CD4-positive, alpha-beta T cell treated with Interleukin-2 at 100 ng/mL for 4 hours (primary cell): ENCODE measurements around the gene TFAP2A.

ENCODE experiments used
- DNase-seq: peaks from one replicate; pipeline ENCODE4 v3.0.0-alpha.2; 2020; ENCODE audit warnings: low spot score

TFAP2A gene

DNA sequence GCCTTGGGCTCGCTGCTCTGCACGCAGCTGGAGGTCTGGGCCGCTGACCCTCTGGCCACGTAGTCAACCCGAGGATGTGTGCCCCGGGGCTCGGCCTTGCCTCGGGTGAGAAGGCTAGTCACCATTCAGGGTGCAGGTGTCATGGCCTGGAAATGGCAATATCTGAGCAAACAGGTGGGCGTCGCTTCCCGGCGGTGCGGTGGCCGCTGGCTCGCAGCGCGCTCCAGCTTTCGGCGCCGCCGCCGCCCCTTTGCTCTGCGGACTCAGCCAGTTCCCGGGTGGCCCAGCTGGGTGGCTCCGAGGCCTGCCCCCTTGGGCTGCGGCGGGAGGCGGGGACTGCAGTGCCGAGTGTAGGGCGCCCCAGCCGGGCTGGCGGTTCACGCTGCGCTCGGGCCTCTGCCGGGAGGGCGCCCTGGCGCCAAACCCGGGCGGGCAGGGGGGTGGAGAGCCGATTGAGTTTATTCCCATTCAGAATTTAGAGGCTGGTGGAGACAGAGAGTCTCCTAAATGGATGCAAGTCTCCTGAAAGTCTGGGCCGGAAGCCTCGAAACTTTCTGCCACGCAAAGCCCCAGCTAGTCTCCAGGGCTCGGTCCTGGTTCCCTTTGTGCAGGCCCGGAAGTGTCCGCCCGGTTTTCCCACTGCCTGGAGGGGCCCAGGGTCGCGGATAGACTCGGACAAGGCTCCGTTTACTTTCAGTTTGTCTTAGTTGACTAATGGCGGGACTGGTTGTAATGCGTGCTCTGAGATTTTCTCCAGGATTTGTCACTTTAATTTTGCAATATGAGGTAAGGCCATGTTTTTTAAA, 11.3 kb upstream of the TFAP2A start:
- DNase-seq = no peak

DNA sequence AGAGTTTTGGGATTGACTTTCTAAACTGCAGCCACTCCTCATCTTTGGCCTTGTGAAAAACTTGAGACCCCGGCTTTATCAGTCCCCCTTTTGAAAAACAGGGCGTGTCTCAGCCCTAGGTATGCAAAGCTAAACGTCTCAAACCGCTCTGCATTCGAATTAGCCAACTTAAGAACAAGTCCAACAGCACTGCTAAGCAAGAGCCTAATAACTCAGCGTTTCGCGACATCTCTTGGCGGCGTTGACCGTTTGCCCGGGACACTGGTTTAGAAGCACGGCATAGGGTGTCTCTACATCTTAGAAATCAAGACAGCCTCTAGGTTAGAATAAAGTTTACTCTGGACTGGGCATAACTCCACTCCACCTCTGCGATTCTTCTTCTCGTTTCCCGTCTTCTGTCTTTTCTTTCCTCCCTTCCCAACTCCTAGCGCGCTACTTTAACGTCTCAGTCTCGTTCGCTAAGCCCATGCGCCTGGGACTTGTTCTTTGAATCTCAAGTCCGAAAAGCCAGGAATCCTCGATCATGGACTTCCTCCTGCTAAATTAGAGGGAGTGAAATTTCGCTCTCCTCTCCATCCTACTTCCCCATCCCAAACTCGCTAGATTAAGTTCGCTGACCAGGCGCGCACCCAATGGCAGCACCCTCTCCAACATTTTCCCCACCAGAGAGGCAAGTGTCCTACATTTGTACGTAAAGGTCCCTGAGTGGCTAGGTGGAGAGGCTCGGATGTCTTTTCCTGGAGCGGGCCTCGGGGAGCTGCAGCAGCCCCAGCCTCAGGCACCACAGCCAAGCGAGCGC, 10.5 kb upstream of the TFAP2A start:
- no peak for DNase-seq

DNA sequence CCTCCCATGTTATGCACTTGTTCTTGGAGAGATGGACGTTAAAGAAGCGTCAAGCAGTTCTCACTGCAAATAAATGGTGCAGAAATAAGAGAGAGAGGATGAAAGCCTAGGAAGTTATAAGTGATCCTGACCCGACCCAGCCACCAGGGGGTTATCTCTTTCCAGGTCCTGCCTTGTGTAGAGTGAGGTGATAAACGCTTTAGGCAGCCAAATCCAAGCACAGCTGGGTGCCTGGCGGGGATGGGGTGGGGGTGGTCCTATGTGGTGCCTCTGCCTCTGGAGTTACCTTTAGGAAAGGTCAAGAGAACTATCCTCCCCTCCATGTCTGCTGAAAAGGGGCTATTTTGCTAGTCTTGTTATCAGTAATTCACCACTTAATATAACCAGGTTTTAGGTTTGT, 9.2 kb upstream of the TFAP2A start:
- no peak for DNase-seq

DNA sequence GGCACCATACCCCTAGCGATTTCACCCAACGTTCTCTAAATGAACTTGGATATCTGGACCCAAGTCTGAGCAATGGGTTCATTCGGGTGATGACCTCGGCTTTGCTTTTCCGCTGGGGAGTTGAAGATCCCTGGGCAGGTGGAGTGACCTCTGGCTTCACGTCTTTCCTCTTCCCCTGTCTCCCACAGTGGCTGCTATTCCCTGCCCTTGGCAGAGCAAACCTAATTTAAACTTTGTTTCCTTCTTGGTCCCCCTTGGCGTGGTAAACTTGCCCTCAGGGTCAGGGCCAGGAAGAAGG, 7.8 kb upstream of the TFAP2A start:
- no peak for DNase-seq

DNA sequence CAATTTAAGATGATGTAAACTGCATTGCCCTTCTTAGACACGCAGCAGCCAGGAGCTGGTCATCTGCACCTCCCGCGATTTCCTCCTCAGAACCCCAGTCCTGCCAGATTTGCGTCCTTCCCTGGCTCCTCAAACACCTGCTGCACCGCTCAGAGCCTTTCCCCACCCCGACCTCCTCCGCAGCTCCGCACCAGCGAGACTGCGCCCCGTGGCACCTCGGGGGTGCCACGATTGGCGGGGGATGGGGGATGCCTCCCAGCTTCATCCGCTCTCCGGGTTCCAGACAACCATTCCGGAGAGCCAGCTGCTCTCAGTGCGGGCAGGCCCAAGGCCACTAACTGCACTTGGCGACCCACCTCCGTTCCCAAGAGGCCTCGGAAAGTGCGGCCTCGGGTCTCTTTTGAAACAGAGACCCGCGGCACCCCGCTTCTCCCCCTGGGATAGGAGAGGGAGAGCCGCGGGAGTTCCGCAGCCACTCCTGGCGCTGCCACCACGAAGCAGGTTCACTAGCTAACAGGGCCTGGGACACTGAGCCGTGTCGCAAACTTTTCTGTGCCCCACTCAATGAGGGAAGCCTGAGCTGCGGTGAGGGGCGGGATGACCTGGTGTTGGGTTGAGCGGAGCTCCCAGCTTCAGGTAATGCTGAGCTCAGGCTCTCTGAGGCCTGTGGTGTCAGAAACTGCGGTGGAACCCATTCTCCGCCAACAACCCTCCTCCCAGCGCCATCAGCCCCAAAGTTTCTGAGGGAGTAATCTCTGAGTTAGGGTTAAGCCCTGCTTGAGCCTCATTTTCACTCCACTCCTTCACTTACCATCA, 7.3 kb upstream of the TFAP2A start:
- DNase-seq = no peak

DNA sequence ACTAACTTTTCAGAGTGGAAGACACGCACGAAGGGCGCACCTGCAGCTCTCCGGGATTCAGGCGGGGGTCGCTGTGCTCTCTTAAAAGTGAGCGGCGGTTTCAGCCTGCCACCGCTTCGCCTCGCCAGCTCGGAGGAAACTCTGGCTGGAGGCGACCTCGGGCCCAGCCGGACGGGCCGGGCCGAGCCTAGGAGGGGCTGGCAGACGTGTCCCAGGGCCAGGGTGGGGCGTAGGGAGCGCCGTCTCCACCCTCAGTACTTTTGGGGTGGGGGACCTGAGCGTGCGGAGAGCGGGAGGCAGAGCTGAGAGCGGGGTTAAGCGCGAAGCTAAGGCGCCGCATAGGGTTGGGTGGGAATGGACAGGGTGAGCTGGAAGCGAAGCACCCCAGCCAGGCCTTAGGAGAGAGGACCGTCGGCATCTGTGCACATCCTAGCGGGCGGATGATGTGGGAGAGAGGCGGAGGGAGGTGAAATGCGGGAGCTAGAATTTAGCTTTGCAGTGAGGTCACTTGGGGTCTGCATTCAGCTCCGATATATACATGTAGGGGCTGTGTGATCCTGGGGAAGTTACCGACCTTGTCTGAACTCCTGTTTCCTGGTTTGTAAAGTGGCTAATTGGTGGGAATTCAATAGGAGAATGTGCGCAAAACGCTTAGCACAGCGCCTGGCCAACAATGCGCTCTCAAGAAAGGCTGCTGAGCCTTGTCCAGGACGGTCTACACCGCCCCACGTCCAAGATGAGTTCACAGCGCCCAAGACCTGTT, 6.5 kb upstream of the TFAP2A start:
- no peak for DNase-seq

DNA sequence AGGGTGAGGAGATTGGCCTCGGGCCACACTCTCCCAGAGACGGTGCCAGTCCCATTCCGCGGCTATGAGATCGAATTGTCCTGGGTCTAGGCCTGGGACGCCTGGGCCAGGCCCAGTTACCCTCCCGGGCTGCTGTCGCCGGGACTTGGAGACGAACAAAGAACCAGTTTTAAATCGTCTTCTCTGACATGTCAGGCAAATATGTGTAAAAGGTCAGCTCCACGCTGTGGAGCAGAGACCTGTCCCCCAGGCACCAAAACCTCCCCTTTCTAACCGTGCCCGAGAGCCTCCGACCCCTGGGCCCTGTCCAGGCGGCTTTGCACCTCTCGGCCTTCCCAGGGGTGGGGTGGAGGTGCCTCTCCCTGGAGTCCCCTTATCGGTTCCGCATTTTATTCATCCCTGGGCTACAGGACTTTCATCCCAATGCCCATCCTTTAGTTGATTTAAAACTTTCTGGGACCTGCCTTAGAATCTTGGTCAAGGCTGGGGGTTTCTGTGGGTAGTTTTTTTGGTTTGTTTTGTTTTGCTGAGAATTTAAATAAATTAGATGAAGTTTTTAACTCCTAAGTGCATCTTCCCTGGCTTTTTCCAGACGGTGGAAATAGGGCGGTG, 5.8 kb upstream of the TFAP2A start:
- no peak for DNase-seq

DNA sequence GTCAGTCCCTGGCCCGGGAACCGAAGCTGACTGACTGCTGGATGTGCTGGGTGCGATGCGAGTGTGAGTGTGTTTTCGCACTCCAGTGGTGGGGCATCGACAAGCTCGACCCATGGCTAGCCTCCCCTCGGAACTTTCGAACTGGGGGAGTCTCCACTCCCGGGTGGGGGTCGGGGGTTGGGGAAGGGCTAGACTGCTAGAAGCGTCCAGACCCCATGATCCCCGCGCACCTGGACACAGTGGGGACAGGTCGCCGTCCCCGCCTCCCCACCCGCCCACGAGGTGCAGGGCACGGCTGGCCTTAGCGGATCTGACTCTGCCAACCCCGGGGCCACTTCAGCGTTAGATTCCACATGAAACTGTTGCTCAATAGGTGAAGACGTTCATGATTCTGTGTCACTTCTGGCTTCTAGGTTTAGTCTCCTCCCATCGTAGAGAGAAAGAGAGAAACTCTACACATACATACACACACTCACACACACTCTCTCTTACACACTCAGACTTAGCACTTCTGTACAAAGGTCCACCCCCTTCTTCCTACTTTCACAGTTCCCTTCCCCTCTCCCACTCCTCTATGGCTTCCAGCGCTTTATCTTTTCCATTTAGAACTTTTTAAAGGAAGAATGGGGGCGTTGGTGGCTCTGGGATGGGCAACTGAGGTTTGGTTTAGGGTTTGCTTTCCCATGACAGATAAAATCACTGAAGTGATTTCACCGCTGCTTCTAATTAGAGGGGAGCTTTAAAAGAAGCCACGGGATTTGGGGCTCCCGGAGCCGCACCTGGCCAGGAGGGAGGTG, 5.1 kb upstream of the TFAP2A start:
- DNase-seq = no peak

DNA sequence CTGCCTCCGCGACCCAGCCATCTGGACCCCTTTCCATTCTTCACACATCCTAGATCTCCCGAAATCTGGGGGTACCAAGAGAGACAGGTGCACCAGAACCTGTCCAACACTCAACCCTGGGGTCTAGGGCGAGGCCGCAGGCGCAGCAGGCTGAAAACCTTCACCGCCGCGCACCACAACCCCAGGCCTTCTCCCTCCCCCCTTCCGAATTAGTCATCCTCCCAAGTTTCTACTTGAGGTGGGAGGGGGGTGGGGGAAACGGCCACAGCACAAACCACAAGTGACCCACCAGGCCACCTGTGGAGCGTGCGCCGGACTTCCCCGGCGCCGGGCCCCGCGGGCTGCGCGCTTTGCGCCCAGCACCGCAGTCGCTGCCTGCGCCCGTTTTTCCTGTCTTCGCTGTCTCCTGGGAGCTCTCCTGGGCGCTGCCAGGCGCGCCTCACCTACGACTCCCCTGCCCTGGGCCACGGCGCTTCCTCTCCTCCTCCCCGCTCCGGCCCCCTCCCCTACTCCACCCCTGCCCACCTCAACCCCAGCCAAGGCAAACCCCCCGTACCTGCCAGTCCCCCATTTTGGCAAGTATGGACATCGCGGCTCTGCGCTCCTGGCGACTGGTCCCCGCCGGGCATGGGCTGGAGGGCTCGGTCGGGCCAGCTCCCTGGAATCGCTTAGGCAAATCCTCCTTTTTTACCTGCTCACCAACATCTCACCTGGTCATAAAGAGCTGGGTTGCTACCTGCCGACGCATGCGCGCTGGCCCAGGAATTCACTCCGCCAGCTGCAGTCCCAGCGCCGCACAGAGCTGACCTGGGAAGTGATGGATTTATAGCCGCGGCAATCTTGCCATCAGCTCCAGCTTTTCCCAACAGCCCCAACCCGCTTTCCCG, 4.2 kb upstream of the TFAP2A start:
- DNase-seq = no peak

DNA sequence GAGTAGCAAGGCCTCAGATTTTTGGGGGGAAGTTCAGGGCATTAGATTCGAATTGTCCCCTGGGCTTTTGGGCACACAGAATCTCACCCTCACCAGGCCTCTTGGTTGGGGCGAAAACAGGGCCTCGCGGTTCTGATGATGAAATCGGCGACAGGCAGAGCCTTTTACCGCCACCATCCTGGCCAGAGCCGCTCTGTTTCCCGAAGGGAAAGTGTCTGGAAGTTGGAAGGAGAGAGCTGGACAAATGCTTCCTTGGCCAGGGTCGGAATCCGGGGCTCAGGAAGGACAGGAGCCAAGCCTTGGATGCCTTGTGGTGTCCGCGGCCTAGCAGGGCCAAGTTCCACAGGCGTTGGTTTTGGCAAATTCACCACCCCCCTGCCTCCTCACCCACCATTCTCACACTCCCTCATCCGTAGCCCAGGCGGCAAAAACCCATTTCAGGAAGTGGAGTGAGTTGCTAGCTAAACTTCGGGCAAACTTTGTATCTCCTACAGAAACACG, 3.5 kb upstream of the TFAP2A start:
- DNase-seq = no peak

DNA sequence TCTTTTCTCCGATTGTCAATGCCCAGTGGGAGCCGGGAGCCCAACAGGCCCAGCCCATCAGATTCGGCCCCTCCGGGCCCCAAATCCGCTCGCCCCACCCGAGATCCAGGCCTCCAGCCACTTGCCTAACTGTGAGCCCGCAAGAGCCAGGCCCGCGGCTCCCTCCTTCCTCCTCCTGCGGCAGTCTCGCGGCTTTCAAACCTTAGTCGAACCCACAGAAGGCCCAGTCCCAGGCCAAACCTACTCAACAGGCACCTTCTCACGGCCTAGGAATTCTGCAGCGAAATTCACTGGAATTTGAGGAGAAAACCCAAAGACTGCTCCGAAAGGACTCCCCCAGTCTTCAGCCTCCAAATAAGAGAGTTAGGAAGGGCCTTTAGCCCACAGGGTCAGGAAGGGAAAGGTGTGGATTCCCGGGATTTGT, 2.8 kb upstream of the TFAP2A start:
- DNase-seq = no peak

DNA sequence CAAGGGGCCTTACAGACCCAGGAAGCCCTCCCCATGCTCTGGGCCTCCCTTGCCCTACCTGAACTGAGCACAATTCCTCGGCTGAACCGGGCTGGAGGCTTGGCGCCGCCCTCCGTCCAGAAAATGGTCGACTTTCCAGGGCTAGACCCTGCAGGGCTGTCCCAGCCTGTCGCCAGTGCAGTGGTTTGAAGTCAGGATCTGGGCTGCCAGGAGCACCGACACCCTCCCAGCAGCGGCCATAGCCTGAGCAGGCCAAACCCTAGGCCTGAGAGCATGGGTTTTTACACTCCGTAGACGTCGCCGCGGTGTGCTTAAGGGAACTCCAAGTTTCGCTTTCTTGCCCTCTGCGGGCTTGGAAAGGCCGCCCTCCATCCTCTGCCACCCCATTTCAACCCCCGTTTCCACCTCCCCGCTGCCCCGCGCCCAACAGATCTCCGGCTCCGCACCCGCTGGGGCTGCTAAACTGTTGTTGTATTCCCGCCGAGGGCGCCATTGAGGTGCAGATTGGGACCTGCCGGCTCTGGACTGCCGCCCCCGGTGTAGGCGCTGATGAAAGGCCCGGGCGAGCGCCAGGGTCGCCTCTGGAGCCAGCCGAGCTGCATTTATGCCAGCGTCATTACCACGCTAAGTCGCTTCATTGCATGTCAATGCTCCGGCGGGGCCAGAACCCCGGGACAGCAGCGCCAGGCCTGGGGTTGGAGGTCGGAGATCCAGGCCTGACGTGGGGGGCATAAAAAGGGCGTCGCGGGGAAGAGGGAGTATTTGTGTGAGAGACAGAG, 2.2 kb upstream of the TFAP2A start:
- no peak for DNase-seq

DNA sequence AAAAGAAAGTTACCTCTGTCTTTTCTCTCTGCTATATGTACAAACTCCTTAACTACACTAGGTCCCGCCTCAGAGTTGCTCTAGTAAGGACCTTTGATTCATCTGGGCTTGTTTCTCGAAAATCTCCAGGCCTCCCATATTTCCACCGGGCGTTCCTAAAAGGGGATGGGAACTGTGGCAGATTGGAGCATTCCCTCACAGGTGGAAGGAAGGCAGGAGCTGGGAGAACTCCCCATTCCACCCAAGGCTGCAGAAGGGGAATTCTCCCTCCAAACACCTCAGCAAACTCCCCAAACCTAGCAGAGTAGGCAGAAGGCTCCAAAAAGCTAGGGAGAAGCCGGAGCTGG, 1.6 kb upstream of the TFAP2A start:
- DNase-seq = no peak

DNA sequence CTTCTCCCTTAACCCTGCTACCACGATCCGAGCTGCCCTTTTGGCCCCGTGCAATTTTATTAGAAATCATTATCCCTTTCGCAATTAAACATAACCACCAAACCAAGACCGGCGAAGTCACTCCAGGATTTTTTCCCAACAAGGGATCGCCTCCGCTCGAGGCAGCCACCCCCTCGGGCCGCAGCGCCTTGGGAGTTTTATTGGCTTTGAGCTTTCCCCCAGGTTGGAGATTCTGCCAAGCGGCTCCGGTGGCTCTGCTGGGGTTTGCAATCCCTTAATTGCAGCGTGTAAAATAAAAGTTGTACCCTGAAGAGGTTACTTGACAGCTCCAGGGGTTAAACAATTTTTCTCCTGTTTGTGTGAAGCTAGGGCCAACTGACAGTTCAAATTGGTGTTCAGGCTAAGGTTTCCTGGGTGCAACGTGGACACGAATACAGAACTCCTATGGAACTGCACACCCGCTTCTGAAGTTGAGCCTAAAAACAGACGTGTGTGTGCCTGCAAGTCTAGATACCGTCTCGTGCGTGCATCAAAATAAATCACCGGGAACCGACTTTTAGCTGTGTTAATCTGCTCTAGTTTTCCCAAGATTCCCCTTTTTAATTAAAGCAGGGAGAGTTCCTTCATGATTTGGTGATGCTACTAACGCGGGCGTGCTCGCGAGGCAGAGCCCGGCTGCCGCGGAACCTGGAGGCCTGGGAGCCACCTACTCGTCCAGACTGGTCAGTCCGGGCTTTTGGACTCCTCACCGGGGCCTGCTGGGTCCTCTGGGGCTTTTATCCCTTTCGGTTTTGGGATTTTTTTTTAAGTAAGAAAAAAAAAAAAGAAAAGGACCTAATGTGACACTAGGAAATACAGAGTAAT, 975 bp upstream of the TFAP2A start:
- DNase-seq = no peak

DNA sequence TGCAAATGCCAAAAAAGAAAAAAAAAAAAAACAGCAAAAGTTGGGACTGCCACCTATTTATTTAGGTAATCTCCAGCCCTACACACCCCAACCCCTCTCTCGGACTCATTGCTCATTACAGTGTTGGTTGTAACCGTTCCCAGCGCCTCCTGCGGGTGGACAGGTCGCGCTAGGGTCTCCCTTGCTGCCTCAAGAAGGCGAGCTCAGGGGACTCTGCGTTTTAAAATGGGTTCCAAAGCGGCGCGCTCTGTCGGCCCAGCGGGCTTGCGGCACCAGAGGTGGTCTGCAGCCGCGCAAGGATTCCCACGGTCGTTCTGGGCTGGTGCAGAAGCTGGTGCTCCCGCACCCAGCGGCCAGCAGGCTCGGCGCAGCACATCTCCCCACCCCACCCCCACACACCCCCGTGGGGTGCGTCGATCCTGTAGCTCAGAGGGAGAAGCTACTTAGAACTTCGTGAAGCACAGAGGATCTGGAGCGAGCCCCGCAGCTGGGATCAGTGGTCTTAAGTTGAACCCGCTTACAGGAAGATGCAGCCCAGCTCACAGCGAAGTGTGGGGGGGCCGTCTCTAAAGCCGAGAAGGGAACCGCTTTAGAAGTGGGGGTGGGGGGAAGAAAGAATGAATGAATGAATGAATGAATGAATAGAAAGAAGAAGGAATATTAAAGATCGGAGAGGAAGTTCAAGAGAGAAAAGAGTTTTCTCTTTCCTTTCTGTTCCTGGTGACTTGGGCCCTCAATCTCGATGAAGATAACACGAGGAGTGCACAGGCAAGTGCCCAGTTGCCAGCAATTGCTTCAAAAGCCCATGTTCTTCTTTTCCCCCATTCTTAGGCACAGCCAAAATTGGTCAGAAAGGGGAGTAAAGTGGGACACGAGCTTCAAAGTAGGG, 780 bp downstream of the TFAP2A start:
- no peak for DNase-seq

DNA sequence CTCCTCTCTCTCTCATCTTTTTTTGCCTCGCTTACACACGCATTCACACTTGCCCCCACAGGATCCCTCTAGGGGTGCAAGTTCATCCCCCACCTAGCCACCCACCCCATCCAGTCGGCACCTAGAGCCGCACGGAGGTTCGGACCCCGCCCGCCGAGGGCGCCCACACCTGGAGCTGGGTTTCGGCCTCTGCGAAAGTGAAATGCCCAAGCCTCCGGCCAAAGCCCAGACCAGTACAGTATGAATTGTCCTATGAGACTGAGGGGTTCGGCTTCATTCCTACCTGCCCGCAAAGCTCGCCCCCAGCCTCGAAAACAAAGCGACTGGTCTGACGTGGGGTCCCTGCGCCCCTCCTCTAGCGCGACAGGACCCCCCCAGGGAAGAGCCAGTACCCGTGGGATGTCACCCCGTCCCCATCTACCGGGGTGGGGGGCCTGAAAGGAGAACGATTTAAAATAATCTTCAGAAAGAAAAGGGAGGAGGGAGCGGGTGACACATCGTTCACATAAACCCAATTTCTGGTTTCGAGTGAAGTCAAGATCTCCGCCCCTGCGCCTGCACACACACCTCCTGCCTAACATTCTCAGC, 1.5 kb downstream of the TFAP2A start:
- DNase-seq = no peak
